ENCODE measurements around the gene TM9SF4. TPM values are rescaled to one million over a fixed set of nuclear protein-coding genes. Genes with fewer than 3 reads are reported as not detected.
A peak's percentile ranks its signal among the peaks of the same experiment; 100 is the strongest.

Gene TM9SF4
- total RNA-seq, 2 donors from 2014 or later, result 31.2 to 37.8 TPM

DNA sequence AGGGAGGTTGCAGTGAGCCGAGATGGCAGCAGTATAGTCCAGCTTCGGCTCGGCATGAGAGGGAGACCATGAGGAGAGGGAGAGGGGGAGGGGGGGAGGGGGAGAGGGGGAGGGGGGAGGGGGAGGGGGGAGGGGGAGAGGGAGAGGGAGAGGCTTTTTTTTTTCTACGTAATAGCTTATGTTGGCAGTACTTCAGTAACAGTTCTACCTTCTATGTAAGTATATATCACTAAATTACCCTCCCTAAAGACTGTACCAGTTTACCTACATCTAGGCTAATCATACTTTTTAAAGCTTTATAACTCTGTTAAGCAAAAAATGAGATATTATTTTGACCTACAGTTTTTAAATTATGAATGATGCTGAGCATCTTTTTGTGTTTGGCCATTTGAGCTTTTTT is 13.6 kb downstream of the TM9SF4 start:
- intact Hi-C loops (cut with DNase I), result no loop called here
- ATAC-seq, result no peak
- DNase-seq, result no peak

DNA sequence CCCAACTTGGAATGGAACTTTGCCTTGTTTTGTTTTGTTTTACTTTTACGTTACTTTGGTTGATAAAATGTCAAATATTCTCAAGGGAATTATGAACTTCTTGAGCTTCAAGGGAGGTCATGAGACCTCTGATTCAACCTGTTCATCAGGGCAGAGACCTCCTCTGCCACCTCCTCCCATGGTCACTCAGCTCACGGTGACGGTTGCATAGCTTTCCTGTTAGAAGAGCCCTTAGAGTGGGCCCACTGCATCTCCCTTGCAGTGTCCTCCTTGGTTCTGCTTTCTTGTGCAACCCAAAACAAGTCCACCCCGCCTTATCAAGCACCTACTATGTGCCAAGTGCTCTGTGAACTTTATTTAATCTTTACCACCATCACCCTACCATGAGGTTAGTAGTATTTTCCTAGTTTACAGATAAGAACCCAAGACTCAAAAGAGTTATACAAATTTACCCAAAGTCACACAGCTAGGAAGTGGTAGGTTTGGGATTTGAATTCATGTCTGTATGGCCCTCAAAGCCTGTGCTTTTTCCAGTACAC is 15.5 kb downstream of the TM9SF4 start:
- intact Hi-C loops (cut with DNase I), result no loop called here
- ATAC-seq, result no peak

DNA sequence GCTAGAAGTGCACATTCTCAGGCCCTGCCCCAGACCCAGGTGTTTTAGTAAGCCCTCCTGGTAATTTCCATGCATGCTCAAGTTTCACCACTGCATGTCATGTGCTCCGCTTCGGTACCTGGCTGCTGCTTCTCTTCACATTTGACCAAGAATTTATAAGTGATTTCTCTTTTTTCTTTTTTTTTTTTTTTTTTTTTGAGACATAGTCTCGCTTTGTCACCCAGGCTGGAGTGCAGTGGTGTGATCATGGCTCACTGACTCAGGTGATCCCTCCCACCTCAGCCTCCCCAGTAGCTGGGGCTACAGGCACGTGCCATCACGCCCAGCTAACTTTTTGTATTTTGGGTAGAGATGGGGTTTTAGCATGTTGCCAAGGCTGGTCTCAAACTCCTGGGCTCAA is 16.0 kb downstream of the TM9SF4 start:
- DNase-seq (no peak), ATAC-seq (no peak)
- intact Hi-C loops (cut with DNase I), result no loop called here

More for the DNA sequence above, 15.5 kb downstream of the TM9SF4 start:
- no peak for DNase-seq

DNA sequence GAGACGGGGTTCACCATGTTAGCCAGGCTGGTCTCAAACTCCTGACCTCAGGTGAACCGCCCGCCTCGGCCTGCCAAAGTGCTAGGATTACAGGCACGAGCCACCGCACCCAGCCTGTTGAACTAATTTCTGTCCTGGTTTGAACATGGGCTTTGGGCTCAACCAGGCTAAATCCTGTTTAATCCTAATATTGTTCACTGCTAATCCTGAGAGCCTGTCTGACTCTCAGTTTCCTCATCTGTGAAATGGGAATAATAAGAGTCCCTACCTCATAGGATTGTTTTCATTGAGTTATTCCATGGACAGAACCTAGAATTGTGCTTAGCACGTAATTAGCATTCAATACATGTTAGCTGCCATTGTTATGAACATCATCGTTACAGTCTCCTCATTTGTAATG is 17.4 kb downstream of the TM9SF4 start:
- intact Hi-C loops (cut with DNase I), result no loop called here
- ATAC-seq (no peak), DNase-seq (no peak)

DNA sequence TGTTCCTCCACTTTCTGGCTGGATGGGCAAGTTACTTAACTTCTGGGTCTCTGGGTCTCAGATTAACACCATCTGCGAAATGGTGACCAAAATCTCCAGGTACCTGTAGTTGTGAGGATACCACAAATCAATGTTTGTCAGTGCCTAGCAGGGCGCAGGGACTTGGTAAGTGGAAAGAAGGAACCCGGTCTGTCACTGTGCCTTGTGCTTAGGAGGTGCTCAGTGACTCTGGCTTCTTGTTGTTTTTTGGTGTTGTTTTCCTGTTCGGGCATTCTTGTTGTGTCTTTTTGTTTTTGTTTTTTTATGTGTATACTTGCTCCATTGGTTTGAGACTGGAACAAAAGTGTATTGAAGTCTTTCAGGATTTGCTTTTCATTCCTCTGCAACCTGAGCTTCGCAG is 17.8 kb downstream of the TM9SF4 start:
- ATAC-seq (no peak), DNase-seq (no peak)
- intact Hi-C loops (cut with DNase I), result no loop called here

DNA sequence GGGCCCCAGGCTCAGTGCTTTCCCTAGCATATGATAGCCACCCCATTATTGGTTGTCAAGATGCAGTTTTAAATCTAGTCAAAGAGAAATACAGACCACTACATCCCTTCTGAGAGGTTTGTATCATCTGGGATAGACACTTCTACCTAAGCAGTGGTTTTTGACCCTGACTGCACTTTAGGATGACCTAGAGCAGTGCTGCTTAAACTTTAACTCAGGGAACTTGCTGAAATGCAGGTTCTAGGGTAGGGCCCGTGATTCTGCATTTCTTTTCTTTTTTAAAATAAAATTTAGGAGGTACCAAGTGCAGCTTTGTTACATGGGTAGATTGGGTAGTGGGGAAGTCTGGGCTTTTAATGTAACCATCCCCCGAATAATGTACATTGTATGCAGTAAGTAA is 18.7 kb downstream of the TM9SF4 start:
- DNase-seq, result no peak
- intact Hi-C loops (cut with DNase I), result no loop called here
- no peak for ATAC-seq

DNA sequence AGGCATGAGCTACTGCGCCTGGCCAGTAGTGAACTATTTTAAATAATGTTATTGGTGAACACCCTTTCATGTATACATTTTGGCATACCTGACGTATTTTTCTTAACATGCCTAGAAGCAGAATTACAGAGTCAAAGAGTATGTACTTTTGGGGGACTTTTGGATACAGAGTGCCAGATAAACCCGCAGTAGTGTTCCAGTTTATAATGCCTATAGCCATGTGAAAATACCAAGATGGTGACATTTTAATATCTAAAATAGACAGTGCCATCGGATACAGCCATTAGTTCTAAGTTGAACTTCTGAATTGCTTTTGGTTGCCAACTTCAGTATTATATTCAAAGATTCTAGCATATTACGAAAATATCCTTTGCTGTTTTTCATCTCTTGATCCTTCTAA is 20.3 kb downstream of the TM9SF4 start:
- intact Hi-C loops (cut with DNase I), result no loop called here
- ATAC-seq (no peak), DNase-seq (no peak)

DNA sequence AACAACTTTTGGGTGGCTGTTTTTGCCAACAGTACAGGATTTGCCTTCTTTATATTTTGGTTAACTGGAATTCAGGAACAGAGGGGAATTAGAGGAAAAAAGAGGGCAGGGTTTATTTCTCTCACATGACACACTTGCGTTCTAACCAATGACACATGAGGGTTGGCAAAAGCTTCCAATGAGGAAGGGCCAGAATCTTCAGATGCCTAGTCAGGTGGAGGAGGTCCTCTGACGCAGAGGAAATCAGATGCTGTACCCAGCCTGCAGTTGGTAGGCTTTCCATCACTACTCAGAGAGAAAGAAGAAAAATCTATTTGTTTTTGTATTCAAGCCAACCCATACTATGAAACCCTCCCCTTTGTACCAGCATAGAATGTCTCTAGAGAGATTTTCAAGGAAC is 20.8 kb downstream of the TM9SF4 start:
- intact Hi-C loops (cut with DNase I), result no loop called here
- ATAC-seq (peak in 1 of 2 donors; percentile 44), DNase-seq (no peak)

DNA sequence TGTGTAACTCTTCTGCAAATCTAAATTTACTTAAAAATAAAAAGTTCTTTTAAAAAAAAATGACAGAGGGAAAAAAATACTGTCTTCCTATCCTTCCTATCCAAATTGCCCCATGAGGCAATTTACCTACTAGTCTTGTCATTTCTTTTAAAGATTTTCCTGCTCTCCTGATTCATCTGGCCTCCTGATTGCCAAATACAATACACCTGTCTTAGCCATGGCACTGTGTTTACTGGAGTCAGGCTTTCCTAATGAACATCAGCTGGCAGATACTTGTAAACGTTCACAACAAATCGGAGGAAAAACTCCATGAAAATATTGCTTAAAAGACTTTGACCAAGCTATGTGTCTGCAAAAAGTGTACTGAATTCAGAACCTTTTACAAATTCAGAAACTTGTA is 21.5 kb downstream of the TM9SF4 start:
- DNase-seq (no peak), ATAC-seq (no peak)
- intact Hi-C loops (cut with DNase I), result no loop called here

DNA sequence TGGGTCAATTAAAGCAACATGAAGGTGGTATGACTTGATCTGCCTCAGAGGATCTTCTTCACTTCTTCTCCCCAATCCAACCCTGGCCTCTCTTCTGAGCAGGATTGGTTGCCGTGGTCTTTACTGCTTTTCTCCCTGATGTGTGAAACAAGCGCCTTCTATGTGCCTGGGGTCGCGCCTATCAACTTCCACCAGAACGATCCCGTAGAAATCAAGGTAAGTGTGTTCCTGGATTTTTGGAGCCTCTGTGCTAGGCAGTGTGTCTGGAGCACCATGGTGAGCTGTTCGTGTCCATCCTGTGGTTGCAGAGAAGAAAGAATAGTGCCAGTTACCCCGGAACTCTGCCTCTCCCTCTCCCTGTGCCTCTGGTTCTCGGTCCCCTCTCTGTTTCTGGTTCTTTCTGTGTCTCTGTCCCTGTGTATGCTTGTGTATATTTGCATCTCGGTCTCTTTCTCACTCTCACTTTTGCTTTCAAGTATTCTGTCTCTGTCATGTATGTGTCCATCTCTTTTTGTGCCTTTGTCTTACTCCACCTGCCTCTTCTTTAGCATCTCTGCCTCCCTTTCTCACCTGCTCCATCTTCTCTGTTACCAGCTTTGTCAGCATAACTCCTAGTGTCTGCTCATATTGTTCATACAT is 23.5 kb downstream of the TM9SF4 start:
- ATAC-seq (no peak), DNase-seq (no peak)
- intact Hi-C loops (cut with DNase I), result no loop called here

DNA sequence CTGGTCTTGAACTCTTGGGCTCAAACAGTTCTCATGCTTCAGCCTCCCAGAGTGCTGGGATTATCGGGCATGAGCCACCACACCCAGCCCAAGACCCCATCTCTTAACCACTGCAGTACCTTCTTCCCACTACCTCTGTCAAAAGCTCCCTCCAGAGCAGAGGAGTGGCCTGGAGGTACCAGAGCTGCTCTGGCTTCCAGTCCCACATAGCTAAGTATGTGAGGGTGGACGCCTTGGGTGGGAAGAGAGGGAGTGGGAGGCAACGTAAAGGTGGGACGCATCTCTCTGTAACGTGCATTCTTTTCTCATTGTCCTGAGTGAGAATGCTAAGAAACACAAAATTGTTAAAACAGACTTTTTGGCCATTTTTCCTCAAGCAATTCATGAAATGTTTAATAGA is 24.5 kb downstream of the TM9SF4 start:
- intact Hi-C loops (cut with DNase I), result no loop called here
- ATAC-seq, result no peak
- DNase-seq, result no peak

DNA sequence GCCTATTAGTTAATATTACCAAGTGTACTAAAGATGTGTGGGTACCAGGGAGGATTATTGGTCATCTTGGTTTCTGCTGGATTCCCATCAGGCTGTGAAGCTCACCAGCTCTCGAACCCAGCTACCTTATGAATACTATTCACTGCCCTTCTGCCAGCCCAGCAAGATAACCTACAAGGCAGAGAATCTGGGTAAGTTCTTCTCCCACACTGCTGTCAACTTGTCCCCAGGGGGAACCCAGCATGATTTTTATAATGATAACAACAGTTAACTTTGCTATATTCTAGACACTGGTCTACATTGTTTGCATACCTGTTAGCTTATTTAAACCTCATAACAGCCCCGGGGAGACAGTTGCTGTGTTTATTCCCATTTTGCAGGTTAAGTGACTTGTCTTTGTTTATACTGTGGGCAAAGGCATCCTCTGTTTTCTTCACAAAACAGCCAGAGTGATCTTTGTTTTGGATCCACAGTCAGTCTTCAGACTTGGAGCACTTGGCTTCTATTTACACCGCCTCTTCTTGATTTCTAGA is 26.5 kb downstream of the TM9SF4 start:
- intact Hi-C loops (cut with DNase I), result no loop called here
- DNase-seq (no peak), ATAC-seq (no peak)

DNA sequence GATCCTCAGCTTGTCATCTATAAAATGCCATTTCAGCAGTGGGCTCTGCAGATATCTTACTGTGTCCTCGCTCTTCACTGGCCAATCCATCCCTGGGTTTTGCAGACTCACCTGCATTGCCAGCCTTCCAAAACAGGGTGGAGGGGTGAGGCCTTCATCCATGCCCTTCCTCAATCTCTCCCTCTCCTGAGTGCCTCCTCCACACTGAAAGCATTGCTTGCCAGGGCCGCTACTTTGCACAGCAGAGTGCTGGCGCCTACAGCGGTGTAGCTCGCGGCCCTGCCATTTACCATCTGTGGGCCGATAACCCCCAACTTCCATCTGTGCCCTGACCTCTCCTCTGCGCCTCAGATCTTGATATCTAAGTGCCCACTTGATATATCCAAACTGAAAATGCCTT is 29.4 kb downstream of the TM9SF4 start:
- ATAC-seq, result no peak
- DNase-seq, result no peak
- intact Hi-C loops (cut with DNase I), result no loop called here

DNA sequence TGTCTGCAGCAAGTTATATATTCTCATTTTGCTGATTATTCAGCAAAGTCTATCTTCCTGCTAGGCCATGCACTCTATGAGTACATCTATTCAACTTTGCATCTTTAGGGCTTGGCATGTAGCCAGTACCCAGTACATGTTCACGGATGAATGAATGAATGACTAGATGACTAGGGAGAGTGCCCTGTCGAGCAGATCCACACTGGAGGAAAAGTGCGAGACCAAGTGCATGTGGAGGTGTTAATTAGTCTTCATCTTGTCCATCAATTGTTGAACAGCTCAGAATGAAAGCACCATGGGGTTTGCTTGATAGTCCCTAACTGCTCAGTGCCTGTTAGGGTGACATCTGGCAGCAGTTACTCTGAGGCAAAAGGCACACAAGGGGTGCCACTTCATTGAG is 30.4 kb downstream of the TM9SF4 start:
- intact Hi-C loops (cut with DNase I), result no loop called here
- no peak for DNase-seq
- ATAC-seq, result no peak

DNA sequence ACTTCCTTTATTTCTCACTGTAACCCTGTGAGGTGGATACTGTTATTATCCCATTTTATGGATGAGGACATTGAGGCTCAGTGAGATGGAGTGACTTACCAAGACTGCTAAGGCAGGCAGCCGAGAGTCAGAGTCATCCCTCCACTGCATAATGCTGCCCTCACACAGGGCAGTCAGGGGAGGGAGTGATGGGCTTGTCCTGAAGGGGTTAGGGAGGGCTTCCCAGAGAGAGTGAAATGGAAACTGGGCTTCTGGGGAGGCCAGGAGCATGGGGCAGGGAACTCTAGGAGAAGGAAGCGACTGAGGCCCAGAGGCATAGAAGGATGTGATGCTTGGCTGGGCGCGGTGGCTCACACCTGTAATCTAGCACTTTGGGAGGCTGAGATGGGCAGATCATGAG is 31.1 kb downstream of the TM9SF4 start:
- ATAC-seq, result no peak

DNA sequence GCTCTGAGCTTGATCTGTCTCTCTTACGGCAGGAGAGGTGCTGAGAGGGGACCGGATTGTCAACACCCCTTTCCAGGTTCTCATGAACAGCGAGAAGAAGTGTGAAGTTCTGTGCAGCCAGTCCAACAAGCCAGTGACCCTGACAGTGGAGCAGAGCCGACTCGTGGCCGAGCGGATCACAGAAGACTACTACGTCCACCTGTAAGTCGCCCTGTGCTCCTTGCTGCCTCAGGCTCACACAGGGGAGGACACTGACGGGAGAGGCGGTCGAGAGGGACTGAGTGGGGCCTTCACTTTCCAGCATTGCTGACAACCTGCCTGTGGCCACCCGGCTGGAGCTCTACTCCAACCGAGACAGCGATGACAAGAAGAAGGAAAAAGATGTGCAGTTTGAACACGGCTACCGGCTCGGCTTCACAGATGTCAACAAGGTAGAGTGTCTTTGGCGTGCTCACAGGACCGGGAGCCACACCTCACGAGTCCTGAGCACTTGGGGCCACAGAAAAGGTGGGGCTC is 32.0 kb downstream of the TM9SF4 start:
- DNase-seq (no peak), ATAC-seq (no peak)
- intact Hi-C loops (cut with DNase I), result no loop called here

More for the DNA sequence above, 31.1 kb downstream of the TM9SF4 start:
- intact Hi-C loops (cut with DNase I), result no loop called here
- no peak for DNase-seq

DNA sequence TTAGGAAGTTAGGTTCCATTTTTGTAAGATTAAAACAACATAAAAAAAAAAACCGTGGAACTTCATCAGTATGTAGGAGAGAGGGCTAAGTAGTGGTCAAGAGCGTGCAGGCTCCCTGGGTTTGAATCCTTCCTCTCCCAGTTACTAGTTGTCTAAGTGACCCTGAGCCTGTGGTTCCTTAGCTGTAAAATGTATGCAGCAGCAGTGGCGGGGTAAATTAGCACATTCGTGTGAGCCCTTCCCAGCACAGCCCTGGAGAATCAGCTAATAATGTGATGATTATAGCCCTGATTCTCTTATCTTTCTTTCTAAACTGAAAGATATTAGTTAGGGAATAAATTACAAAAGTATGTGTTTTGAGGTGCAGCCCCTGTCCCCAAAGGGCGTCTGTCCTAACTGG is 32.6 kb downstream of the TM9SF4 start:
- no peak for ATAC-seq
- no peak for DNase-seq
- intact Hi-C loops (cut with DNase I), result no loop called here

DNA sequence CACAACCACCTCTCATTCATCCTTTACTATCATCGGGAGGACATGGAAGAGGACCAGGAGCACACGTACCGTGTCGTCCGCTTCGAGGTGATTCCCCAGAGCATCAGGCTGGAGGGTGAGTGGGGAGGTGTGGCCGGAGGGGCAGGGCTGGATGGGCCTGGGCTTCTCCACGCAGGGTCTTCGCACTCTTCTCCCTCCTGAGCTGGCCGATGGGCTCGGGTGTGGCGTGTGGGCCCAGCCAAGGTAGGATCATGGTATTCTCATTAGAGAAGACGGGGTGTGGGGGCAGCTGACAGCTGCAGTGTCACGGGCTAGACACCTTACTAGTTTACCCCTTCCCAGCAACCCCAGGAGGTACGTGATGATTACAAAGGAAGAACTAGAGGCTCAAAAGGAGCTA is 33.5 kb downstream of the TM9SF4 start:
- ATAC-seq (no peak), DNase-seq (no peak)
- intact Hi-C loops (cut with DNase I), result no loop called here

DNA sequence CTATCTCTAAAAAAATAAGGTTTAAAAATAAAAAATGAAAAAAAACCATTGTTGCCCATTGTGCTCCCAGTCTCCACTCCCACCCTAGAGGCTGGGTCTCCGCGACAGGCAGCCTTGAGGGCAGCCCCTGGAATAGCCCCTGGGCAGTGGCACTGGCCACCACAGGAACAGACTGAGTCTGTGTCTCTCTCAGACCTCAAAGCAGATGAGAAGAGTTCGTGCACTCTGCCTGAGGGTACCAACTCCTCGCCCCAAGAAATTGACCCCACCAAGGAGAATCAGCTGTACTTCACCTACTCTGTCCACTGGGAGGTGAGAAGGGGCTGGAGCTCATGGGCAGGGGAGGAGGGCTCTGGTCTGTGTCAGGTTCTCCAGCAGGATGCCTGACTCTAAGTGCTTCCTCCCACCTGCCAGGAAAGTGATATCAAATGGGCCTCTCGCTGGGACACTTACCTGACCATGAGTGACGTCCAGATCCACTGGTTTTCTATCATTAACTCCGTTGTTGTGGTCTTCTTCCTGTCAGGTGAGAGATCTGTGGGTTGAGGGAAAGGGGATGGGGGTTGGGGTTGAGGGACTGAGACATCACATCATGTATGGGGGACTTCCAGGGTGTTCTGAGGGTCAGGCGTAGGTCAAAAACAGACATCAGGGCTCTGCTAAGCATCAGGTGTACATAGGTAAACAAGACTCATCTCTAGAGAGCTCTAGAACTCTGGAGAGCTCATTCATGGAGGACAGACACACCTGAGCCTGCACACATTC is 35.6 kb downstream of the TM9SF4 start:
- intact Hi-C loops (cut with DNase I), result no loop called here
- DNase-seq, result no peak

DNA sequence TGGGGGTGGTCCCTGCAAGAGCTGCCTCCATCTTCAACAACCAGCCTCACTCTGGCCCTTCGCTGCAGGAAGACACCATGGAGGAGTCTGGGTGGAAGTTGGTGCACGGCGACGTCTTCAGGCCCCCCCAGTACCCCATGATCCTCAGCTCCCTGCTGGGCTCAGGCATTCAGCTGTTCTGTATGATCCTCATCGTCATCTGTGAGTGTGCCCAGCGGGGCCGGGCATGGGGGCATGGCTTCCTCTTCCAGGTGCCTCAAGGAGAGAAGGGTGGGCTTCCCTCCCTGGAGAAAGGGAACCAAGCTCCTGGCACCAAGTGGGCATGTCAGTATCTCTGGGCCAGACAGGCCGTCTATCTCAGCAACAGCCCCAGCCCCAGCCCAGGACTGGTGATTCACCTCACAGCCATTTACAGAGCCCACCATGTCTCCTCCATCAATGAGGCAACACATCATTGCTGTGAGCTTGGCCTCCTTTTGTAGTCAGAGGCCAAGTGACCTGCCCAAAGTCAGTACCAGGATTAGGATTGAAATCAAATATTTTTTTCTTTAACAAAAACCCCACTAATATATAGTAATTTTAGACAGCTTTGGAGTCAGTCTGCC is 40.2 kb downstream of the TM9SF4 start:
- no peak for ATAC-seq
- intact Hi-C loops (cut with DNase I), result no loop called here
- no peak for DNase-seq

More for the DNA sequence above, 35.6 kb downstream of the TM9SF4 start:
- ATAC-seq, result no peak

Data from left cardiac atrium (tissue), 4 donors.